ENCODE data around the gene IRS2.

GRCh38 chr13:109768176-109768575 is 18.2 kb downstream of the IRS2 start:
- TF ChIP-seq CTCF (IDR thresholded peaks at IDR 0.05) (no peak), POLR2A (IDR thresholded peaks at IDR 0.05) (no peak)
